ENCODE results near the gene LRRC75A. TPM values are rescaled to one million over a fixed set of nuclear protein-coding genes. Genes with fewer than 3 reads are reported as not detected.

Gene LRRC75A
- total RNA-seq, 1 donor from 2014 or later: 7.3 TPM

DNA sequence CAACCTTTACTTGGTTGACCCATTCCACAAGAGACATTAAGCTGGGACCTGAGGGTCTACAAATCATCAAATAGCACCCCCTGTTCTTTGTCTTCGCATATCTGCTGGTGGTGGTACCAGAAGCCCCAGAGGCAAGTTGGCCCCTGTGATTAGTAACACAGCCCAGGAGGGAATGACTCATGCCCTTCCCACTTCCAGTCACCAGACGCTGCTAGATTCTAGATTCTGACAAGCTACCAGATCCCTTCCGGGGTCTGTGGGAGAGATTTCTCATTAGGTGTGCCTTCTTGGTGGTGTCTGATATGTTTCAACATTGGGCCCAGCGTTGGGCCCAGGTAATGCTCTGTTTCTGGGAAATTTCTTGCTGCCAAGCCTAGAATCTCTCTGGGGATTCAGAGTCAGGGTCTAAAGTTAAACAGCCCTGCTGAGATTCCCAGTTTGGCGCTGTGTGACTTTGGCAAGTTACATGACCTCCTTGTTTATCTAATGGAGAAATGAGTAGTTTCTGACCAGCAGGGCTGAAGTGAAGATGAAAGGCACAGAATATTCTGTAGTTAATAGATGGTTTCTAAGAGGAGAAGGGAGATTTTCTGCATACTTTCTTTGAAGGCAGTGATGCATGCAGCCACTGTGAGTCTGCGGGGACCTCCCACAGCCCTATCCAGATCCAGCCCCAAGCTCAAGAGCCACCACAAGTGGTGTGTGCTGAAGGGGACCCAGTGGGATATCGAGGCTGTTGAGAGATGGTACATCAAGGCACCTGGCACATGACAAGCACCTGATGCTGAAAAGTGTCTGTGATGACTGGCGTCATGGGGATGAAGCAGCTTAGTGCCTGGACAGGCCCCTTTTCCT lies 72.7 kb downstream of the LRRC75A start:
- H3K9me3 Mint-ChIP-seq (ENCODE audit: unreplicated experiment): peaks cover 4% of the 10 kb centered on the region
- H3K4me3 Mint-ChIP-seq (ENCODE audit: unreplicated experiment): peak overlapping the region; percentile 30
- H3K27me3 Mint-ChIP-seq (ENCODE audit: unreplicated experiment): peaks cover 3% of the 10 kb centered on the region
- H3K36me3 Mint-ChIP-seq (ENCODE audit: unreplicated experiment): peaks cover 4% of the 10 kb centered on the region
- peaks cover 11% of the 10 kb centered on the region for H3K4me1 Mint-ChIP-seq (ENCODE audit: low read depth, unreplicated experiment)
- TF ChIP-seq, protein P1, sequence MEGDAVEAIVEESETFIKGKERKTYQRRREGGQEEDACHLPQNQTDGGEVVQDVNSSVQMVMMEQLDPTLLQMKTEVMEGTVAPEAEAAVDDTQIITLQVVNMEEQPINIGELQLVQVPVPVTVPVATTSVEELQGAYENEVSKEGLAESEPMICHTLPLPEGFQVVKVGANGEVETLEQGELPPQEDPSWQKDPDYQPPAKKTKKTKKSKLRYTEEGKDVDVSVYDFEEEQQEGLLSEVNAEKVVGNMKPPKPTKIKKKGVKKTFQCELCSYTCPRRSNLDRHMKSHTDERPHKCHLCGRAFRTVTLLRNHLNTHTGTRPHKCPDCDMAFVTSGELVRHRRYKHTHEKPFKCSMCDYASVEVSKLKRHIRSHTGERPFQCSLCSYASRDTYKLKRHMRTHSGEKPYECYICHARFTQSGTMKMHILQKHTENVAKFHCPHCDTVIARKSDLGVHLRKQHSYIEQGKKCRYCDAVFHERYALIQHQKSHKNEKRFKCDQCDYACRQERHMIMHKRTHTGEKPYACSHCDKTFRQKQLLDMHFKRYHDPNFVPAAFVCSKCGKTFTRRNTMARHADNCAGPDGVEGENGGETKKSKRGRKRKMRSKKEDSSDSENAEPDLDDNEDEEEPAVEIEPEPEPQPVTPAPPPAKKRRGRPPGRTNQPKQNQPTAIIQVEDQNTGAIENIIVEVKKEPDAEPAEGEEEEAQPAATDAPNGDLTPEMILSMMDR (IDR thresholded peaks at IDR 0.05; ENCODE audit: partially characterized antibody, unreplicated experiment): no peak
- H3K27ac Mint-ChIP-seq (ENCODE audit: unreplicated experiment): no peak overlapping the region
- DNase-seq: no peak

DNA sequence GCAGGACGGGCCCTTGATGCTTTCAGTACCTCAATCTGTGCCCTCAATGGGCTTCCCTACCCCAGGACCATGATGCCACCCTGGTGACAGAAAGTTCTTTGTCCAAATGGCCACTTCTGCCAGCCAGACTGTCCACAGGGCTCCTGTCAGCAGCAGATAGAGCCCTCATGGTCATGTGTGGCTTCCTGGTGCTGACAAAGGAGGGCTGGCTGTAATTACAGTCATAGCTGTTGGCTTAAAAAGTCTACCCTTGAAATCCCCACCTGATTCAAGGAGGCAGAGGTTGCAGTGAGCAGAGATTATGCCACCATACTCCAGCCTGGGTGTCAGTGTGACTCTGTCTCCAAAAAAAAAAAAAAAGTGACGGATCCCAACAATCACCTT lies 73.3 kb downstream of the LRRC75A start:
- peaks cover 4% of the 10 kb centered on the region for H3K9me3 Mint-ChIP-seq (ENCODE audit: unreplicated experiment)
- H3K4me3 Mint-ChIP-seq (ENCODE audit: unreplicated experiment): no peak overlapping the region
- H3K4me1 Mint-ChIP-seq (ENCODE audit: low read depth, unreplicated experiment): peaks cover 11% of the 10 kb centered on the region
- no peak overlapping the region for H3K27ac Mint-ChIP-seq (ENCODE audit: unreplicated experiment)
- H3K27me3 Mint-ChIP-seq (ENCODE audit: unreplicated experiment): peaks cover 5% of the 10 kb centered on the region
- DNase-seq: no peak
- peaks cover 4% of the 10 kb centered on the region for H3K36me3 Mint-ChIP-seq (ENCODE audit: unreplicated experiment)
- TF ChIP-seq, protein P1 (IDR thresholded peaks at IDR 0.05; ENCODE audit: partially characterized antibody, unreplicated experiment): no peak

DNA sequence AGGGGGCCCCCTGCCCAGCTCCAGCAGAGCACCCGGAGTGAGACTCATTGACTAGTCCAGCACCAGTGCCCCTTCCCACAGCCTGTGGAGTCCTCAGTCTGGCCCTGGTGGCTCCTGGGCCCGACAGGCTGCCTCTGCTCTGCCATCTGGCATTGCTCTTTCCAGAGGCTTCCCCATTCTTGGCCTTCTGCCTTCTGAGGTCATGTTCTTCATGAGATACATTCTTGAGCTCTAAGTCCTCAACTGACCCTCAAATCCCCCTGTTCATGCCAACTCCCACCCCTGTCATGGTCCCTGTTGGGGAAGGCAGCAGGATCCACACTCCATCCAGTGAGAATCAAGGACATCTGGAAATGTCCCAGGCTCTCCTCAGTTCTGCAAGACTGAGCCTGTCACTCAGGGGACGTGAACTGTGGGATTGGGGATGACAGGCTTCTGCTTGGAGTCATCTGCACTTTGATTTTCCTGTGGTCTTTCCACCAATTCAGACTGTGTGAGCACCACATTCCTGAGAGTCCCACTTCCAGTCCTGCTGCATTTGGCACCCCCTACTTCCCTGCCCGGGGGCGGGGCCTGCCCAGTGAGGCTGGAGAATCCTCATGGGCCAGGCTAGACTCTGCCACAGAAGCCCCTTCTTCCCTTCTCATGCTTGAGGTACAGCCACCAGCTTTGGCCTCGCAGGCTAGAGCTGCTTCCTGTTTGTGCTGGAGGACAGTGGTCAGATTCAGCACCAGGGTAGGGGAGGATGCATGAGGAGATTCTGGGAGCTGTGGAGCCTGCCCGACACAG lies 73.9 kb downstream of the LRRC75A start:
- no peak overlapping the region for H3K4me3 Mint-ChIP-seq (ENCODE audit: unreplicated experiment)
- H3K4me1 Mint-ChIP-seq (ENCODE audit: low read depth, unreplicated experiment): peaks cover 11% of the 10 kb centered on the region
- H3K36me3 Mint-ChIP-seq (ENCODE audit: unreplicated experiment): peaks cover 4% of the 10 kb centered on the region
- TF ChIP-seq, protein P1 (IDR thresholded peaks at IDR 0.05; ENCODE audit: partially characterized antibody, unreplicated experiment): no peak
- DNase-seq: no peak
- peaks cover 4% of the 10 kb centered on the region for H3K9me3 Mint-ChIP-seq (ENCODE audit: unreplicated experiment)
- peaks cover 5% of the 10 kb centered on the region for H3K27me3 Mint-ChIP-seq (ENCODE audit: unreplicated experiment)
- no peak overlapping the region for H3K27ac Mint-ChIP-seq (ENCODE audit: unreplicated experiment)

DNA sequence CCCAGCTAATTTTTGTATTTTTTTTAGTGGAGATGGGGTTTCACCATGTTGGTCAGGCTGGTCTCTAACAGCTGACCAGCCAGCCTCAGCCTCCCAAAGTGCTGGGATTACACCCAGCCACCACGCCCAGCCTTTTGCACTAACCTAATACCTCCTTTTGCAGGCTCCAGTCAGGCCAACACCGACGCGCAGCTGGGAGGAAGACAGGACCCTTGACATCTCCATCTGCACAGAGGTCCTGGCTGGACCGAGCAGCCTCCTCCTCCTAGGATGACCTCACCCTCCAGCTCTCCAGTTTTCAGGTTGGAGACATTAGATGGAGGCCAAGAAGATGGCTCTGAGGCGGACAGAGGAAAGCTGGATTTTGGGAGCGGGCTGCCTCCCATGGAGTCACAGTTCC lies 74.6 kb downstream of the LRRC75A start:
- DNase-seq: no peak
- Mint-ChIP-seq H3K27ac (ENCODE audit: unreplicated experiment) (no peak overlapping the region), H3K27me3 (ENCODE audit: unreplicated experiment) (peaks cover 5% of the 10 kb centered on the region), H3K4me1 (ENCODE audit: low read depth, unreplicated experiment) (peaks cover 11% of the 10 kb centered on the region), H3K9me3 (ENCODE audit: unreplicated experiment) (peaks cover 4% of the 10 kb centered on the region), H3K4me3 (ENCODE audit: unreplicated experiment) (no peak overlapping the region), H3K36me3 (ENCODE audit: unreplicated experiment) (peaks cover 4% of the 10 kb centered on the region)
- TF ChIP-seq, protein P1 (IDR thresholded peaks at IDR 0.05; ENCODE audit: partially characterized antibody, unreplicated experiment): no peak
